Stimulated activated CD8-positive, alpha-beta memory T cell treated with anti-CD3 and anti-CD28 coated beads, Interleukin-7, amount 100 ng/mL, for 24 hours (primary cell): ENCODE measurements around the gene TRABD.

ENCODE experiments used
- DNase-seq: peaks from one replicate; pipeline ENCODE4 v3.0.0-alpha.2; 2020; ENCODE audit warnings: low read depth

TRABD gene

DNA sequence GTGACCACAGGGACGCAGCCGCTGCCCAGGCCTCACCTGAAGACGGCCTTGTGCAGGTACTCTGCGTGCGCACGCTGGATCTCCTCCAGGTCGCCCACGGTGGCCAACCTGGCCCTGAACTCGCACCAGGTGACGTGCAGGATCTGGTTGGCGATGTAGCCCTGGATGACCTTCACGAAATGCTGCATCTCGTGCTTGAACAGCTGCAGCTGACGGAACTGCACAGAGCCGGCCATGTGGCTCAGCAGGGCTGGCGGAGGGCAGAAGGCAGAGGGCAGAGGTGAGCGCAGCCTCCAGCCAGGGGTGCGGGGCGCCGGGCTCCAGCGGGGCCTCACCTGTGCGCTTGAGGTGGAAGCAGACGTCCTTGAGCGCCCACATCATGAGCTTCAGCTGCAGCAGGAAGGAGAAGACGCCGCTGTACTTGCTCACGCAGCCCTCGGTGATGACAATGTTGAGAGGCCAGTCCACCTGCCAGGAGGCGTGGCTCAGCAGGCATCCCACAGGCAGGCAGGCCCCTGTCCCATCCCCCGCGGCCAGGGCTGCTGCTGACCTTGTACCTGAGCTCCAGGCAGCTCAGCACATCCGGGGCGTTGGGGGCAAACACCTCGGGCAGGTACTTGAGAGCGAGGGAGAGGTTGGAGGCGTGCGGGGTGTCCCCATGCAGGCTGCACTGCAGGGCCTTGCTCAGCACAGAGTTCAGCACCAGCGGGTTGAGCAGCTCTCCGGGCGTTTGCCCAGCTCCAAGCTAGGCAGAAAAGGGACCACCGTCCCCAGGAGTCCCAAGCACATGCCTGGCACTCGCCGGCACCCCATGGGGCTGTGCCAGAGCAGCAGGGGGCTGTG lies 32.7 kb downstream of the TRABD start:
- no peak for DNase-seq

DNA sequence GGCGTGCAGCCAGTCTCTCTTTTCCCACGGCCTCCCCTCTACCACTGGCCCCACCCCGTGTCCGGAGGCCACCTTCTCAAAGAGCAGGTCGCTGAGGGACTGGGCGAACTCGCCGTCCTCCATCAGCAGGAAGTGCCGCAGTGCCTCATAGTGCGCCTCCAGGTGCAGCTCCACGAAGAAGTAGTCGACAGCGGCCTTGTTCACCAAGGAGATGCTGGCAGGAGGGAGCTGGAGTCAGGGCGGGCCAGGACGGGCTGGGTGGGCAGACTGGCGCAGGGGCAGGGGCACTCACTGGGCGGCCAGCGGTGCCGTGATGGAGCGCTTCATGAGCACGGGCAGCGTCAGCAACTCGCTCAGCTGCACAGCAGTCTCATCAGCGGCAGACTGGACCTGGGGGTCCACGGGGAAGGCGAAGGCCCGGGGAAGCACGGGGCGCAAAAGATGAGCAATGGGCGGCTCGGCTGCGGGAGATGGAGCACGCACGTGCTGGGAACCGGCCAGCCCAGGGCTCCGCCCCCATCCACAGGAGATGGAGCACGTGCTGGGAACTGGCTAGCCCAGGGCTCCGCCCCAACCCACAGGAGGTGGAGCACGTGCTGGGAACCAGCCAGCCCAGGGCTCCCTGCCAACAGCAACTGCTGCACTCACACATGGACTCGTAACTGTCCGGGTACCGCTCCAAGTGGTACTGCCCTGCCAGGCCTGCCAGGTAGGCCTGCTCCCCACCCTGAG lies 33.4 kb downstream of the TRABD start:
- DNase-seq = no peak

DNA sequence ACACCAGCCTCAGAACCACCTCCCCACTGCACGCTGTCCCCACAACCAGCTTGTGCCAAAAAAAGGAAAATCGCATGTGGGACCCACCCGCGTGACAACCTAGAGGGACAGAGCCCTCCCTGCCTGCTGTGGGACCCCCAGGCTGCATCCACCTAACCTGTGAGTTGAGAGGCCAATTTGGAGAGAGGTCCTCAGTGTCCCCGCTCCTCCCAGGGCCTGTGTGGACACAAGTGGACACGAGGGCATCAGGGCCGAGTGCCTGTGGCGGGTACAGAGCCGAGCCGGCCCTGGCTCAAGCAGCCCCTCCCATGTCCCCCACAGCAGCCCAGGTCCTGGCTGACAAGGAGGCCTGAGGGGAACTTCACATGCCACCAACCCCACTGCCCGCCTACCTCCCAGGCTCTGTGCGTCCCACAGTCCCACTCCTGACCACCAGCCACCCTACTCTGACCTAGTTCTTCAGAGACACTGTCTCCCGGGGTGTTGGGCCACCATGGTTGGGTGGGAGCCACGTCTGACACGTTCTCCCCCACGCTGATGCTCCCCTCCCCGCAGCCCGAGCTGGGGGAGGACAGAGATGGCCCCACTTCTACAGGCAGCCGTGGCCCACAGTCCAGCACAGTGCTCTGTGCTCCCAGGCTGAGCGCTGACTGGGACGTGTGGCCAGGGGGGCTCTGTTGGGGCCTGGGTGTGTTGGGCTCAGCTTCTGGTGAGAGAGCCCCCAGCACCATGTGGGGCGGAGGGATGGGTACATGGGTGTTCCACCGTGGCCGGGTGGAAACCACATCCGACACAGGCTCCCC lies 34.3 kb downstream of the TRABD start:
- DNase-seq = no peak

DNA sequence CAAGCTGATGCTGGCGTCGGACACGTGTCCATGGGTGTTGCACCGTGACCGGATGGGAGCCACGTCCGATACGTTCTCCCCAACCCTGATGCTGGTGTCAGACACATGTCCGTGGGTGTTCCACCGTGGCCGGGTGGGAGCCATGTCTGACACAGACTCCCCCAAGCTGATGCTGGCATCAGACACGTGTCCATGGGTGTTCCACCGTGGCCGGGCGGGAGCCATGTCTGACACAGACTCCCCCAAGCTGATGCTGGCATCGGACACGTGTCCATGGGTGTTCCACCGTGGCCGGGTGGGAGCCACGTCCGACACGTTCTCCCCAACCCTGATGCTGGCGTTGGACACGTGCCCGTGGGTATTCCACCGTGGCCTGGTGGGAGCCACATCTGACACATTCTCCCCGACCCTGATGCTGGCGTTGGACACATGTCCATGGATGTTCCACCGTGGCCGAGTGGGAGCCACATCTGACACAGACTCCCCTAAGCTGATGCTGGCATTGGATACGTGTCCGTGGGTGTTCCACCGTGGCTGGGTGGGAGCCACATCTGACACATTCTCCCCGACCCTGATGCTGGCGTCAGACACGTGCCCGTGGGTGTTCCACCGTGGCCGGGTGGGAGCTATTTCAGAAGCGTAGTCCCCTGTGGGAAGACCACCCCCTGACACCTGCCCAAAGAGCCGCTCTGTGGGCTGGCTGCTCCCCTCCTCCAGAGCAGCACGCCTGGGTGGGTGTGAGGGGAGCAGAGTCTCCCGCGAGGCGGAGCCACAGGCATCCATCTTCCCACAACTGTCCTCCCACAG lies 35.1 kb downstream of the TRABD start:
- DNase-seq = no peak

GRCh38 chr22:50221410-50222300 lies 35.9 kb downstream of the TRABD start:
- DNase-seq = no peak

DNA sequence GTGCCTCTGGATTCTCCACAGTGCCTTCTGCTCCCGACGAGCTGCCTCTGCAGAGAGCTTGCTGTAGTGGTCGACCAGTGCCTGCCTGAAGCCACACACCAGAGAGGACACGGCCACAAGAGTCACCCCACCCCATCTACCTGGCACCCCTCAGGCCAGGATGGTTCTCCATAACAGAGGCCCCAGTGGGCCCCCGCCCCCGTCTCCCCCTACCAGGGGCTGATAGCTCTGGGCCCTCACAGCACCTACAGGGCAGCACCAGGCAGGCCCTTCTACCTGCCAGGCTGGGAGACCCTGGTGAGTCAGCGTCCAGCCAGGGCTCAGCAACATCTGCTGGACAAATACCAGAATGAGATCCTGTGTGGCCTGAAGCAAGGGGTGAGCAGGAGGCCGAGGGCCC lies 36.8 kb downstream of the TRABD start:
- no peak for DNase-seq

DNA sequence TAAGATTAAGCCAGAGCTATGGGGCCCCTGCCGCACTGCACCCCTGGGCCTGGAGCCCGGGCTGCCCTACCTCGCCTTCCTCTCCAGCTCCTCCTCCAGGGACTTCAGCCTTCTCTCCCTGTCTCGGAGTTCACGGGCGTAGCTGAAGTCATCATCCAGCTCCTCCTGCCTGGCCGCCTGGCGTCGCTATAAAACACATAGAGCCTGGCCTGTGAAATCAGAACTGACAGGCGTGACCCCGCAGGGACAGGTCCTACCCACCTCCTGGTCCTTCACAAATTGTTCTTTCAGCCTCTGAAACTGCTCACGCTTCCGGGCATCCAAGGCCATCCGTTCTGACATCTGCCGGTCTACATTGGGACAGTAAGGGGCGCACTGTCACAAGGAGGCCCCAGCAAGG lies 38.4 kb downstream of the TRABD start:
- DNase-seq = no peak

- DNase-seq = no peak
These were observed 39.7 kb downstream of the TRABD start for GRCh38 chr22:50225200-50225969.

DNA sequence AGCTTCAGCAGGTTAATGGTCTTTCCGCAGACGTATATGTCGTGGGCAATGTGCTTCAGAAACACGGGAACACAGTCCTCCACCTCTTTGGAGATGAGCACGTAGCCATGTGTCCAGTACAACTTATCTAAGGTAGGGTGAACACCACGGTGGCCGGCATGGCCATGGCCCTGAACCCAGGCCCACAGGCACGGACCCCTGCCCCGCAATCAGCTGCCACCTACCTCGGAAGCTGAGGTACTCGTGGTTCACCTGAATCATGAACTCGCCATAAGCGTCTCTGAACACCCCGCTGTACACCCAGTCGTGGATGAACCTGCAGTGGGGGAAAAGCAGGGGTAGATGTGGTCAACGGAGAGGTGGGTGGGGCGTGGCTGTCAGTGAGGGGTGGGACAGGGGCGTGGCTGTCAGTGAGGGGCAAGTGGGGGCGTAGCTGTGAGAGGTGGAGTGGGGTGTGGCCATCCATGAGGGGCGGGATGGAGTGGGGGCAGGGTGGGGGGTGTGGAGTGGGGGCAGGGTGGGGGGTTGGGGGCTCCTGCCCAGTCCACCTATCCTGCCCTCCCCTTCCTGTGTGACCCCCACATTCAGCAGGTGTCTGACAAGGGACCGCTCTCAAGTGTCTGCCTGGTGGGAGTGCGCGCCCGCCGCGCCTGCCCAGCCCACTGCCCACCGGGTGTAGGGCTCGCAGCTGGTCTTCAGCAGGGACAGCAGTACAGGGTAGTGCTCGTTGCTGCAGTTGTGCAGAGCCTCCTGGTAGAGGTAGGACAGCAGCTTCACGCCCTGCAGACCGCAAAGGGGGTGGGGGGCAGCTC lies 40.6 kb downstream of the TRABD start:
- DNase-seq = no peak

DNA sequence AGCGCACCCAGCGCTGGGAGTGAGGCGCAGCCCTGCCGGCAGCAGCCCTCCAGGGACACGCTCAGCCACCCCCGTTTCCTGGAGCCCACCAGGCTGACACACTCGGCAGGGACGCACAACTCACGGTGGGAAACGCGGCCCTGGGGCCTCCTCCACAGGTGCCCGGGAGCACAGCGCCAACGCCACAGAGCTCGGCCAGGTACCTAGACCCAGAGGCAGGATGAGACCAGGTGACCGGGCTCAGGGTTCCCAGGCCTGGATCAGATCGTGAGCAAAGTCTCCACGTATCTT lies 41.1 kb downstream of the TRABD start:
- DNase-seq = no peak

DNA sequence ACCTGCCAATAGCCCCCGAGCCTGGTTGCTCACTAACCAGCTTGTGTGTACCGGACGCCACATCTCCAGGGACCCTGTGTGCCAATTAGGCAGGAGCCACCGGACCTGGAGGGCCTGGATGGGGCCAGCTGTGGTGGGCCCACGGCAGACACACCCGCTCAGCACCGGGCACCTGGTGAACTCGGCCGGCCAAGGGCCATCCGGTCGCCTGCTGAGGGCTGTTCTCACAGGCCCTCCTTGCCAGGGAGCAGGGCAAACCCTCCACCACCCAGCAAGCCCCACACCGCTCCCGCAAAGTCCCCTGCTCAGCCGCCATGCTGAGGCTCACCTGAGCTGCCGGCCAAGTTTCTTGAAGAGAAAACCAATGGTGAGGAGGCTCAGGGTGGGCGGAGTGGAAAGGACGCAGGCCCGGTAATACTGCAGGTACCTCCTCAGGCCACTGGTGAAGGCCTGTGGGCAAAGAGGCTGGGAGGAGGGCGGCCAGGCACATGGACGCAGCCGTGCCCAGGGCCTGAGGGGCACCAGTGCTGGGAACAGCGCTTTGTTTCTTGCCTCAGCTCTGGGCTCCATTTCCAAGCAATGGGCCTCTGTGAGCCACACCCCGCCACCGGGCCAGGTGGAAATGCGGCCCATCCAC lies 42.0 kb downstream of the TRABD start:
- DNase-seq = no peak

- DNase-seq = no peak
These were observed 42.7 kb downstream of the TRABD start for GRCh38 chr22:50228366-50228765.

DNA sequence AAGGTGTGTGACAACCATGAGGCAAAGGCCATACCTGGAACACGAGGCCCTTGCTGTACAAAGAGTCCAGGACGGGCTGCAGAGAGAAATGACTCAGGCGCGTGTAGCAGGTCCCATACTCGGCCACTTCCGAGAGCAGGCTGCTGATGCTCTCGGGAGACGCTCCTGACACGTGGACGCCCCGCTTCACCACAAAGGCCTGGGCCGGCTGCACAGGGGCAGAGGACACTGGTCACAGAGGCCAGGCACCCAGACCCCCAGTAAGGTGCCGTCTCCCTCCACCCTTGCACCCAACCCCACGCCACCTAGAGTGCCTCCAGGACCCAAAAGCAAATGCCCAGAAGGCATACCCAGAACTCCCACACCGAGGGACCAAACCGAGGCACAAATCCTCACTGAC lies 43.7 kb downstream of the TRABD start:
- DNase-seq = no peak

DNA sequence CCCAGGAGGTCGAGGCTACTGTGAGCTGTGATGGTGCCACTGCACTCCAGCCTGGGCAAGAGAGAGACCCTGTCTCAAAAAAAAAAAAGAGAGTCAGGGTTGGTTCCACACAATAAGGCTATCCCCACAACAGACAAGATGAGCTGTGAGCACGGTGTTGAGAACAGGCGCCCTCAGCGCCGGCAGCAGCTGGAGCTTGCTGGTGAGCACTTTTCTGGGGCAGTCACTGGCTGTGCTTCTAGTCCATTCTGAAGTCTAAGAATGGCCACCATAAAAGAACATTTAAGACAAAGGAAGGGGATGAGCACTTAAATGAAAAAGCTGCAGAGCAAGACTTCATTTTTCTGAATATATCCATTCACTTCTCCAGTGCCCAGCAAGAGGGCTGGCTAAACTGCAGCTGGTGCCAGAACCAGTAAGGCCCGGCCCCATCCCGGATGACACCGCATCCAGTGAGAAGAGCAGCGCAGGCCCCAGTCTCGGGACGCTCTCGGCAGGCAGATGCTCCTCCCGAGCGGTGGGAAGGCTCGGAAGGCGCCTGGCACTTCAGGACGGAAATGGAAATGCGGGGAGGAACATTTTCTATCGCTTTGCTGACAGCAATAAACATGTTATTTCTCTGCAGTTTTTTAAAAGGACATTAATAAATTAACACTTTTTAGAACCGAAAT lies 46.9 kb downstream of the TRABD start:
- DNase-seq = no peak

DNA sequence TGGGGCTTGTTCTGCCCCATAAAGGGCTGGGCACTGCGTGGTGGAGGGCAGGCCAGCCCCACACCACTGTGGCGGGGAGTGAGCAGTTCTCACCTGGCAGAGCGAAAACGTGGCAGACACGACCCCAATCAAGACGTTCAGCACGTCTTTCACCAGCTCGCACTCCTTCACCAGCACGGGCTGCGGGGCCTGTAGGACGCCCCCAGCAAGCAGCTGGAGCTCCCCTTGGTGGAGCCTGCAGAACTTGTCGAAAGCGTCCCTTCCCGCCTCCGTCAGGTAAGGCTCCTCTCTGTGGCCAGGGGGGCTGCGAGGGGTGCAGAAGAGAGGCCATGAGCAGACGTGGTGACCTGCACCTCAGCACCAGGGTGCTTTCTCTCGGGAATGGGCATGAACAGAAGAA lies 47.5 kb downstream of the TRABD start:
- DNase-seq = no peak

DNA sequence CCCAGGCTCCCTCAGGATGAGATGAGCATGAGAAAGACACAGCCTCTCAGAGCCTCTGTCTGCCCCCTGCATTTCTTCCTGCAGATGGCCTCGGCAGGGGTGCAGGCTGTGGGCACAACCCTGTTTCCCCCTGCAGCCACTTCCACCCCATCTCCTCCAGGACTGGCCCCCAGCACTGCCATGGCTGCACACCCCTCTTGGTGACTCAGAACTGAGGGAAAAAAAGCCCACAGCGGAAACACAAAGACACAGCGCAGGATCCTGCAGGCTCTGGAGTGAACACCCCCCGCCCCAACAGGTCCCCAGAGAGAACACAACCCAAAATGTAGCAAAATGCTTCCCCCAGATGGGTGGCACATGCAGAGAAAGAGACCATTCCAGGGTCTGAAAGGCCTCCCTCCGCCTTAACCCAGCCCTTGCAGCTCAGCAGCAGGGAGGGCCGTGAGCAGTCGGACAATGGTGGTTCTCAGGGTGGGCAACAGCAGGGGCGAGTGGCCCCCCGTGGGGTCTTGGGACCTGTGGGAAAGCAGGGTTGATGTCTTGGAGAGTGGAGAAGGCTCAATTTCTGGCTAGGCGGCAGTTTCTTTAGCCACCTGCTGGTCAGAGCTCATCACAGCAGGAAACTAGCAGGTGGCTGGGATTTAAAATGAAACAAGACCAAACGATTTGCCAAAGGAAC lies 51.2 kb downstream of the TRABD start:
- no peak for DNase-seq

DNA sequence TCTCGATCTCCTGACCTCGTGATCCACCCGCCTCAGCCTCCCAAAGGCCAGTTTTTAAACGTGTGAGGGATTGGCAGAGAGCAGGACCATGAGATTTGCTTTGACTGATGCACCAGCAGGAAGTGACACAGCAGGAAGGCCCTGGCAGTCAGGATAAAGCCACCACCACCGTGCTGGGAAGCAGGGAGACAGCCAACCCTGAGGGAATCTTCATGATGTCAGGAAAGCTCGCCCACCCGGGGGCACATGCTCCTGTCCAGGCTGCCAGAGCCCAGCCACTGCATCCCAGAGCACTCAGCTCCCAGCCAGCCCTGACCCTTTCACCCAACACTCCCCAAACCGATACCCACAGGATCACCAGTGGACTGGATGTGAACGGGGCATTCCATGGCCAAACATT lies 53.0 kb downstream of the TRABD start:
- no peak for DNase-seq
